NOMO-1 treated with DMSO at 0.1 percent for 48 hours (cell line): ENCODE data around the gene COL7A1.

ENCODE experiments used
- DNase-seq: peaks from one replicate; lab custom pipeline; 2025; ENCODE audit not compliant: unreplicated experiment; lab: John Stamatoyannopoulos, UW

The COL7A1 gene

GRCh38 chr3:48592519-48593087 is 2.5 kb downstream of the COL7A1 start:
- no peak for DNase-seq

- DNase-seq = no peak
Measured at GRCh38 chr3:48591886-48592518, 3.1 kb downstream of the COL7A1 start.

- no peak for DNase-seq
Measured at GRCh38 chr3:48591436-48591835, 3.7 kb downstream of the COL7A1 start.

- no peak for DNase-seq
Measured at GRCh38 chr3:48588230-48588629, 6.9 kb downstream of the COL7A1 start.

- DNase-seq = no peak
Measured at GRCh38 chr3:48587686-48588085, 7.4 kb downstream of the COL7A1 start.

GRCh38 chr3:48585411-48585810 is 9.7 kb downstream of the COL7A1 start:
- DNase-seq = no peak

GRCh38 chr3:48584836-48585235 is 10.3 kb downstream of the COL7A1 start:
- no peak for DNase-seq

GRCh38 chr3:48581621-48582481 is 13.3 kb downstream of the COL7A1 start:
- no peak for DNase-seq

- no peak for DNase-seq
Measured at GRCh38 chr3:48576647-48577046, 18.5 kb downstream of the COL7A1 start.

GRCh38 chr3:48575366-48575765 is 19.8 kb downstream of the COL7A1 start:
- no peak for DNase-seq

GRCh38 chr3:48573973-48574585 is 21.1 kb downstream of the COL7A1 start:
- no peak for DNase-seq

GRCh38 chr3:48572517-48572916 is 22.6 kb downstream of the COL7A1 start:
- no peak for DNase-seq

GRCh38 chr3:48571938-48572337 is 23.2 kb downstream of the COL7A1 start:
- DNase-seq = no peak

- DNase-seq = no peak
Measured at GRCh38 chr3:48569808-48570450, 25.2 kb downstream of the COL7A1 start.

- no peak for DNase-seq
Measured at GRCh38 chr3:48569400-48569799, 25.7 kb downstream of the COL7A1 start.

- DNase-seq = no peak
Measured at GRCh38 chr3:48568476-48568875, 26.7 kb downstream of the COL7A1 start.

- DNase-seq = no peak
Measured at GRCh38 chr3:48567500-48567899, 27.6 kb downstream of the COL7A1 start.

GRCh38 chr3:48567090-48567489 is 28.0 kb downstream of the COL7A1 start:
- DNase-seq = no peak

GRCh38 chr3:48566401-48566760 is 28.7 kb downstream of the COL7A1 start:
- no peak for DNase-seq

GRCh38 chr3:48565591-48566400 is 29.3 kb downstream of the COL7A1 start:
- peak; percentile 6 for DNase-seq
